AG04449 (cell line): ENCODE data around the gene TTLL5.

Source experiments
- CTCF ChIA-PET: fragments of 350-600 bp; formaldehyde crosslinking; extraction: SDS; loops from one replicate; lab custom pipeline; 2021; ENCODE audit warnings: antibody characterized with exemption; lab: Yijun Ruan, JAX
- POLR2A ChIA-PET: fragments of 400-600, 350-600 bp; formaldehyde crosslinking; extraction: SDS; loops from one replicate; lab custom pipeline; 2020; ENCODE audit warnings: antibody characterized with exemption, inconsistent platforms; lab: Yijun Ruan, JAX
- DNase-seq: peaks from one replicate; pipeline ENCODE4 v3.0.0-alpha.2; 2010; ENCODE audit warnings: low read depth, low spot score
- H3K4me3 ChIP-seq: 2 replicates; pipeline ENCODE4 v1.5.1; 2011; ENCODE audit warnings: low read depth, mild to moderate bottlenecking, control low read depth, low read length
- TF ChIP-seq, protein P1 (sequence below): IDR thresholded peaks from one replicate; pipeline ENCODE4 v1.5.1; 2011; ENCODE audit warnings: mild to moderate bottlenecking, moderate library complexity, low read length, control low read depth, inconsistent platforms; ENCODE audit not compliant: insufficient read depth; ENCODE audit errors: missing control alignments

Gene TTLL5

DNA sequence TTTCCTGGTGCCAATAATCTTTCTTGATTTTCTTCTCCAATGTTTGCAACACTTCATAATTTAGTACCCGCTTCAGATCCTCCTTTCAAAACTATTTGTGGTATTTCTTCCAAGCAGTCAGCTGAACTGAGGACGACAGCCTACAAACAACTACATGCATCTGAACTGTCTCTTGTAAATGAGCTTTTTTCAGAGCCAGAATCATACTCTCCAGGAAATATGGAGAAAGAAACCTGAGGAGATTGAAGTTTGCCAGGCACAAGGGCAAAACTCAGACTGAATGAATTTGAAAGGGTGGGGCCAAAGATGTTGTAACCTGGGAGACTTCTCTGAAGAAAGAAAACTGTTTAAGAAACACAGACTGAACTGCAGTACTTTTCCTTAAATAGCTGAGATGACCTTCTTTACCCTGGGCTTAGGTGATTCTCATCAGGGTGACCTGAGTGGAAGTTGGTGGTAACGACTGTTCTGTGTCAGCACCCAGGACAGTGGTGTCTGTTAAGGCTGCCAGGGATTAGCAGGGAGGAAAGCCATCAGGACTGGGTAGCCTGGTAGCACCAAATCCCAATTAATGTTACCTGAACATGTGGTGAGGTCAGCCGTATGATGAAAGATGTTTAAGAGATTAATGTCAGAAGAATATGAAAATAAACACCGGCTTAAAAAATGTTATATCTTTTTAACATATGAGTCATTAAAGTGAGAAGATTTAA is 225.7 kb downstream of the TTLL5 start:
- H3K4me3 ChIP-seq, result no peak overlapping the region
- no peak for DNase-seq
- CTCF ChIA-PET, result interaction anchor here (0.7 to 14.8 kb wide), 6 partner anchors 21 to 178 kb away, joined by 3 to 163 read pairs (median 6); no protein-coding TSS in a partner anchor
- TF ChIP-seq, protein P1, sequence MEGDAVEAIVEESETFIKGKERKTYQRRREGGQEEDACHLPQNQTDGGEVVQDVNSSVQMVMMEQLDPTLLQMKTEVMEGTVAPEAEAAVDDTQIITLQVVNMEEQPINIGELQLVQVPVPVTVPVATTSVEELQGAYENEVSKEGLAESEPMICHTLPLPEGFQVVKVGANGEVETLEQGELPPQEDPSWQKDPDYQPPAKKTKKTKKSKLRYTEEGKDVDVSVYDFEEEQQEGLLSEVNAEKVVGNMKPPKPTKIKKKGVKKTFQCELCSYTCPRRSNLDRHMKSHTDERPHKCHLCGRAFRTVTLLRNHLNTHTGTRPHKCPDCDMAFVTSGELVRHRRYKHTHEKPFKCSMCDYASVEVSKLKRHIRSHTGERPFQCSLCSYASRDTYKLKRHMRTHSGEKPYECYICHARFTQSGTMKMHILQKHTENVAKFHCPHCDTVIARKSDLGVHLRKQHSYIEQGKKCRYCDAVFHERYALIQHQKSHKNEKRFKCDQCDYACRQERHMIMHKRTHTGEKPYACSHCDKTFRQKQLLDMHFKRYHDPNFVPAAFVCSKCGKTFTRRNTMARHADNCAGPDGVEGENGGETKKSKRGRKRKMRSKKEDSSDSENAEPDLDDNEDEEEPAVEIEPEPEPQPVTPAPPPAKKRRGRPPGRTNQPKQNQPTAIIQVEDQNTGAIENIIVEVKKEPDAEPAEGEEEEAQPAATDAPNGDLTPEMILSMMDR, result no peak
- POLR2A ChIA-PET, result no interaction called here

DNA sequence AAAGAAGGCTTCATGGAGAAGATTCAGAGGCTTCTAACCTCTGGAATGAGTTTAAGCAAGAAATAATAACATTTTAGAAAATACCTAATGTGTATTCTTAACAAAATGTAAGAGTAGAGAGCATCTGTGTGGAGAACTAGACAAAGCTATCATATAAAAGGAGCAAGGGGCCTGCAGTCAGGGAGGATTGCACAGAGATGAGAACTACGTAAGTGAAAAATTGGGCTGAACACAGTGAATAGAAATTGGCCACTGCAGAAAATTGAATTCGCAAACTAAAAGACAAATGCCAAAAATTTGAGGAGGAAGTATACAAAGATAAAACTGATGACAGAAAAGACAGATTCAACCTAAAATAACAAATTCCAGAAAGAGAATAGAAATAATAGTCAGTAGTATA is 227.9 kb downstream of the TTLL5 start:
- H3K4me3 ChIP-seq, result no peak overlapping the region
- TF ChIP-seq, protein P1, result no peak
- POLR2A ChIA-PET, result no interaction called here
- CTCF ChIA-PET, result interaction anchor here (2.2 to 14.8 kb wide), 2 partner anchors 19 to 23 kb away, joined by 5 to 163 read pairs; no protein-coding TSS in a partner anchor
- no peak for DNase-seq

DNA sequence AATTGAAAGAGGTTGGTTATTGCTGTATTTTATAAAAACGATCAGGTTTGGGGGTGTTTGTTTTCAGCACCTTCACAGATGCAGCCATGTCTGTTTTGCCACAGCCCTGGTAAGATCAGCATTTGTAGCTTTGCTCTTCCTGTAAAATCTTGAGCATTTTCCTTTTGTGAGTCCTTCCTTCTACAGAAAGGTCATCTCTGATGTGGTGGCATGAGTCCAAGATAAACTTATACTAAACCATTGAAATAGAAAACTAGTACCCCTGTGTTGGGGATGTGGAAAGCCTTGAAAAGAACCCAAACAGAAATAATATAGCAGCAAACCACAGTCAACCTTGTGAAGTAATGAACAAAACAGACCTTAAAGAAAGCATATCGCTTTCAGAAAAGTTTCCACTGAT is 235.3 kb downstream of the TTLL5 start:
- ChIA-PET CTCF (interaction anchor here (2.1 to 7.1 kb wide), 2 partner anchors 11 to 13 kb away, joined by 4 to 73 read pairs; no protein-coding TSS in a partner anchor), POLR2A (no interaction called here)
- no peak overlapping the region for H3K4me3 ChIP-seq
- DNase-seq, result no peak
- TF ChIP-seq, protein P1, result no peak

DNA sequence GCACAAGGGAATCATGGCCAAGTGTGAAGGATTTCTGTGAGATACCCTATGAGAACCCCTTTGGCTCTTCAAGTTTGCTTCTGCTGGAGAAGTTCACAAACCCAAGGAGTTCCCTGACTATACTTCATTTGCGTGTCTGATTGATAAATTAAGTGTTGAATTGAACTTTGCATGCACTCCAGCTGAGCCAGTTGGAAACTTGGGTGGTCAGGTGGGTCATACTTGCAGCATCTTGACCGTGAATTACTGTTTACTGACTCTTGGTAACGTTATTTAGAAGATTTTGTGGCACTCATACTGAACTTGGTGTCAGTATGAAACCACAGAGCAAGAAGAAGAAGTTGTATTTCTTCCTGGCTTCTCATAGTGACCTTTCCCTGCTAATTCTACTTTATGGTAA is 243.3 kb downstream of the TTLL5 start:
- H3K4me3 ChIP-seq, result no peak overlapping the region
- POLR2A ChIA-PET, result no interaction called here
- DNase-seq, result no peak
- CTCF ChIA-PET, result interaction anchor here (1.5 to 6.5 kb wide), 8 partner anchors 8 to 195 kb away, joined by 3 to 163 read pairs (median 56); no protein-coding TSS in a partner anchor
- TF ChIP-seq, protein P1, result no peak

- ChIA-PET POLR2A (no interaction called here), CTCF (interaction anchor here (0.7 to 9.4 kb wide), 32 partner anchors 9 to 201 kb away, joined by 3 to 230 read pairs (median 7); partner anchors contain the start of genes IFT43 and TGFB3)
- DNase-seq, result no peak
- TF ChIP-seq, protein P1, result no peak
- H3K4me3 ChIP-seq, result no peak overlapping the region
These were observed 244.3 kb downstream of the TTLL5 start for GRCh38 chr14:75905147-75905904.

DNA sequence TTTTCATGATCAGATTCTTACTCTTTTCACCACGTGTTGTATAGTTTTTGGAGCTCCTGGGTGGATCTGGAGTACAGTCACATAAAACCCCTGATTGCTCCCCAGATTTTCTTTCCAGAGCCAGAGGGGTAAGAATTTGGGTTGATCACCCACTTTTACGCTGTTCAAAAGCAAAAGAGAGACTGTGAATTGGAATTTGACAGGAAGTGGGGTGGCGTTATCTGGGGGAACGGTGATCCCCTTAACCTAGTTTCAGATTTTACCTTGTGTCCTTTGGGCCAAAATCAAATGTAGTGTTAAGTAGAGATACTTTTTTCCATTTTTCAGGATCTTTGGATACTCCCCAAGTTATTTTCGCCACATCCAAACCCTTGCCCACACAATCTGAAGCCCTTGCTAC is 245.2 kb downstream of the TTLL5 start:
- no peak for DNase-seq
- TF ChIP-seq, protein P1, result no peak
- ChIA-PET POLR2A (no interaction called here), CTCF (interaction anchor here (0.5 to 9.4 kb wide), 56 partner anchors 10 to 740 kb away, joined by 3 to 230 read pairs (median 4); partner anchors contain the start of genes IFT43 and TGFB3)
- H3K4me3 ChIP-seq, result no peak overlapping the region
